Keratinocyte (primary cell): ENCODE data around the gene LETMD1. TPM values are rescaled to one million over a fixed set of nuclear protein-coding genes. Genes with fewer than 3 reads are reported as not detected.

Experiments
- DNase-seq: peaks from one replicate; pipeline ENCODE4 v3.0.0-alpha.2; 2011; ENCODE audit warnings: low read depth, missing footprints, low spot score
- FAIRE-seq: peaks from 2 replicates; lab custom pipeline; 2011; peaks lifted over from hg19 to GRCh38; lab: Jason Lieb, UNC
- H2AFZ ChIP-seq: 2 replicates; pipeline ENCODE4 v1.6.0; 2012; ENCODE audit warnings: low read length, control low read depth, inconsistent platforms; ENCODE audit not compliant: control insufficient read depth
- H3K27ac ChIP-seq: 2 replicates; pipeline ENCODE4 v1.5.1; 2011; ENCODE audit warnings: low read length; ENCODE audit not compliant: control insufficient read depth, insufficient read depth
- H3K27me3 ChIP-seq: 3 replicates; pipeline ENCODE4 v1.6.0; 2011; ENCODE audit warnings: low read length; ENCODE audit not compliant: control insufficient read depth, insufficient read depth; ENCODE audit errors: extremely low read depth
- H3K36me3 ChIP-seq, 2 experiments: 2 replicates in 1 of 2; 3 replicates in 1 of 2; pipeline ENCODE4 v1.5.1; 2011; ENCODE audit warnings: low read length in 2 of 2, mild to moderate bottlenecking in 1 of 2; ENCODE audit not compliant: control insufficient read depth in 2 of 2, insufficient read depth in 2 of 2; ENCODE audit errors: extremely low read depth in 1 of 2
- H3K4me1 ChIP-seq: 3 replicates; pipeline ENCODE4 v1.5.1; 2011; ENCODE audit warnings: low read length; ENCODE audit not compliant: control insufficient read depth, insufficient read depth; ENCODE audit errors: extremely low read depth
- H3K4me2 ChIP-seq: 3 replicates; pipeline ENCODE4 v1.6.0; 2011; ENCODE audit warnings: low read depth, low read length; ENCODE audit not compliant: control insufficient read depth, insufficient read depth; ENCODE audit errors: extremely low read depth
- H3K4me3 ChIP-seq, 3 experiments: fragments of 200-600 bp in 1 of 3; sonication (generic) in 1 of 3; 2 replicates in 2 of 3; 3 replicates in 1 of 3; pipeline ENCODE4 v1.5.1; 2011 to 2016; ENCODE audit warnings: low read length in 3 of 3, mild to moderate bottlenecking in 3 of 3, control low read depth in 2 of 3, inconsistent platforms in 1 of 3, low read depth in 1 of 3, mixed read lengths in 1 of 3, mixed run types in 1 of 3, moderate library complexity in 1 of 3; ENCODE audit not compliant: control insufficient read depth in 2 of 3, insufficient read depth in 2 of 3; ENCODE audit errors: extremely low read depth in 1 of 3
- H3K79me2 ChIP-seq: 2 replicates; pipeline ENCODE4 v1.6.0; 2012; ENCODE audit warnings: low read length; ENCODE audit not compliant: control insufficient read depth, insufficient read depth
- H3K9ac ChIP-seq: 3 replicates; pipeline ENCODE4 v1.6.0; 2011; ENCODE audit warnings: low read length; ENCODE audit not compliant: control insufficient read depth, insufficient read depth; ENCODE audit errors: extremely low read depth
- H3K9me1 ChIP-seq: 3 replicates; pipeline ENCODE4 v1.6.0; 2011; ENCODE audit warnings: low read length; ENCODE audit not compliant: control insufficient read depth, insufficient read depth; ENCODE audit errors: extremely low read depth
- H3K9me3 ChIP-seq: 2 replicates; pipeline ENCODE4 v1.5.1; 2012; ENCODE audit warnings: low read depth, low read length; ENCODE audit not compliant: control insufficient read depth
- H4K20me1 ChIP-seq: 3 replicates; pipeline ENCODE4 v1.6.0; 2011; ENCODE audit warnings: low read length; ENCODE audit not compliant: control insufficient read depth, insufficient read depth; ENCODE audit errors: extremely low read depth
- CTCF ChIP-seq, 3 experiments: IDR thresholded peaks in 1 of 3; conservative IDR thresholded peaks in 1 of 3; optimal IDR thresholded peaks in 1 of 3; 2 replicates in 2 of 3; 3 replicates in 1 of 3; pipeline versions ENCODE3 to v1.5.1; 2011; ENCODE audit warnings: low read length in 3 of 3, mild to moderate bottlenecking in 3 of 3, moderate library complexity in 2 of 3, control low read depth in 1 of 3, inconsistent platforms in 1 of 3; ENCODE audit not compliant: insufficient read depth in 2 of 3; ENCODE audit errors: extremely low read depth in 1 of 3
- EZH2 ChIP-seq: IDR thresholded peaks from one replicate; pipeline ENCODE4 v1.6.1; 2012; ENCODE audit warnings: inconsistent platforms, mild to moderate bottlenecking, low read length, moderate library complexity
- dilution Hi-C: fragments of 300-500 bp; cut with MboI; formaldehyde crosslinking; loops from one replicate; pipeline ENCODE4 v1.7.0; 2020; ENCODE audit warnings: low sequenced_read_pairs; ENCODE audit not compliant: extremely low pct_ligation_motif_present
- polyA plus RNA-seq, 5 experiments: library from polyadenylated mRNA; depleted of rRNA in 3 of 5; stranded (reverse) in 3 of 5; stranded (forward) in 1 of 5; unstranded in 1 of 5; fragments of >200 nt; gene quantifications; 1 replicate in 1 of 5; 2 replicates in 3 of 5; 3 replicates in 1 of 5; pipeline versions ENCODE4 v1.2.1 to v1.2.3, GENCODE V29; 2011 to 2012; ENCODE audit warnings: missing spikeins in 2 of 5, low read depth in 1 of 5, low replicate concordance in 1 of 5

The LETMD1 gene
- polyA plus RNA-seq, 1 donor (not counting 4 experiments of a cell fraction or from before 2014, with no cell fraction given), result 51.1 TPM

- TF ChIP-seq CTCF (optimal IDR thresholded peaks at IDR 0.05 in 1 of 3, IDR thresholded peaks at IDR 0.05 in 1 of 3, conservative IDR thresholded peaks at IDR 0.05 in 1 of 3; ENCODE audit: extremely low read depth in 1 of 3, insufficient read depth in 2 of 3, low read length in 3 of 3) (peak in 1 of 3 experiments; percentile 19), EZH2 (no peak)
- H3K4me2 ChIP-seq, result no peak overlapping the region
Observed at GRCh38 chr12:51000245-51000644, 47.9 kb upstream of the LETMD1 start.

GRCh38 chr12:51001799-51002198 lies 46.3 kb upstream of the LETMD1 start:
- H3K27ac ChIP-seq, result no peak overlapping the region
- H3K4me3 ChIP-seq, result no peak overlapping the region
- H3K79me2 ChIP-seq, result no peaks in the 10 kb centered on the region
- no peak overlapping the region for H3K9ac ChIP-seq
- TF ChIP-seq EZH2, result no peak
- no peak for TF ChIP-seq CTCF (optimal IDR thresholded peaks at IDR 0.05 in 1 of 3, IDR thresholded peaks at IDR 0.05 in 1 of 3, conservative IDR thresholded peaks at IDR 0.05 in 1 of 3; ENCODE audit: extremely low read depth in 1 of 3, insufficient read depth in 2 of 3, low read length in 3 of 3)
- peaks cover 7 to 10% of the 10 kb centered on the region in 2 experiments for H3K36me3 ChIP-seq
- H2AFZ ChIP-seq, result no peak overlapping the region
- DNase-seq (no peak), FAIRE-seq (no peak)
- H4K20me1 ChIP-seq, result no peaks in the 10 kb centered on the region
- dilution Hi-C loops, result no loop called here
- no peaks in the 10 kb centered on the region for H3K9me1 ChIP-seq
- no peak overlapping the region for H3K4me2 ChIP-seq
- no peaks in the 10 kb centered on the region for H3K9me3 ChIP-seq
- no peaks in the 10 kb centered on the region for H3K27me3 ChIP-seq
- peaks cover 5% of the 10 kb centered on the region for H3K4me1 ChIP-seq

More at GRCh38 chr12:51000245-51000644, 47.9 kb upstream of the LETMD1 start:
- Histone ChIP-seq H3K9me3 (no peaks in the 10 kb centered on the region), H4K20me1 (no peaks in the 10 kb centered on the region), H2AFZ (no peak overlapping the region), H3K9me1 (no peaks in the 10 kb centered on the region), H3K27ac (no peak overlapping the region), H3K4me3 (no peak overlapping the region), H3K79me2 (no peaks in the 10 kb centered on the region), H3K9ac (no peak overlapping the region), H3K36me3 (peaks cover 9 to 12% of the 10 kb centered on the region in 2 experiments), H3K27me3 (no peaks in the 10 kb centered on the region), H3K4me1 (peaks cover 11% of the 10 kb centered on the region)
- DNase-seq, result no peak
- dilution Hi-C loops, result no loop called here
- FAIRE-seq, result no peak
